ENCODE measurements around the gene PDHA2.
"Not testable (repeated sequence)": the region's sequence is repeated elsewhere in the genome, so short reads cannot be mapped to it uniquely, and the experiment has no call there.

Gene PDHA2

DNA sequence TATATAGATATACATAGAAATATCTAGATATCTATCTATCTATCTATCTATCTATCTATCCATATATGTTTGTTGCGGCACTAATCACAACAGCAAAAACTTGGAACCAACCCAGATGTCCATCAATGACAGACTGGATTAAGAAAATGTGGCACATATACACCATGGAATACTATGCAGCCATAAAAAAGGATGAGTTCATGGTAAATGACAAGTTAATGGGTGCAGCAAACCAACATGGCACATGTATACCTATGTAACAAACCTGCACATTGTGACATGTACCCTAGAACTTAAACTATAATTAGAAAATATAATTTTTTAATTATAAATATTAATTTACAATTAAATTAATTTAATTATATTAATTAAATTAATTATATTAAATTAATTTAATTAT is 29.5 kb downstream of the PDHA2 start:
- not testable (repeated sequence) for H2AFZ ChIP-seq (ENCODE audit: low read depth, low read length)

DNA sequence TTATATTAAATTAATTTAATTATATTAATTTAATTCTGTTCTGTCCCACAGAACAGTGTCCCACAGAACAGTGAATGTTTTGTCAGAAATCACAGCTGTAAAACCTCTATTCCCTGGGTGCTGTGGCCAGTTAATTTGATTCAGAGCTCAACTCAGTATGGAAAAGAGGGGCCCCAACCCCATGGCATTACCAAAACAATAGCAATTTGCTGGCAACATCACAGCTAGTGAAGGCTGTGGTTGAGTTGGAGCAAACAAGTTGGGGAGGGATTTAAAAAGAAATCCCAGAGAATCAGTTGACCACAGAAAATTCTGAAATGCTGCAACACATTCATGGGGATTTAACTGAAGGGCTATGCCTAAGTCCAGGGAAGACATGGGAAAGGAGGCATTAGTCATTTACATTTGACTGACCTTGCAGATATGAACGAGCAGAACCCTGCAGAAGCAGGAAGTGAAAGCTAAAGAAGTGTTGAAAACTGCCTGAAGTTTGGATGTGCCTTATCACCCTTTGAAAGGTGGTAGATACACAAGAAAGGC is 30.1 kb downstream of the PDHA2 start:
- Histone ChIP-seq H3K27me3 (ENCODE audit: insufficient read depth, low read length) (no peaks in the 10 kb centered on the region), H3K4me1 (ENCODE audit: insufficient read depth, low read length) (no peaks in the 10 kb centered on the region), H3K4me3 (ENCODE audit: low read length) (no peak overlapping the region), H3K9me3 (ENCODE audit: low read length) (peaks cover 2% of the 10 kb centered on the region), H2AFZ (ENCODE audit: low read depth, low read length) (no peak overlapping the region), H3K36me3 (ENCODE audit: insufficient read depth, low read length) (no peaks in the 10 kb centered on the region)

More for the DNA sequence above, 29.5 kb downstream of the PDHA2 start:
- H3K27me3 ChIP-seq (ENCODE audit: insufficient read depth, low read length); H3K9me3 ChIP-seq (ENCODE audit: low read length); H3K36me3 ChIP-seq (ENCODE audit: insufficient read depth, low read length); H3K4me3 ChIP-seq (ENCODE audit: low read length); H3K4me1 ChIP-seq (ENCODE audit: insufficient read depth, low read length): not testable (repeated sequence)

DNA sequence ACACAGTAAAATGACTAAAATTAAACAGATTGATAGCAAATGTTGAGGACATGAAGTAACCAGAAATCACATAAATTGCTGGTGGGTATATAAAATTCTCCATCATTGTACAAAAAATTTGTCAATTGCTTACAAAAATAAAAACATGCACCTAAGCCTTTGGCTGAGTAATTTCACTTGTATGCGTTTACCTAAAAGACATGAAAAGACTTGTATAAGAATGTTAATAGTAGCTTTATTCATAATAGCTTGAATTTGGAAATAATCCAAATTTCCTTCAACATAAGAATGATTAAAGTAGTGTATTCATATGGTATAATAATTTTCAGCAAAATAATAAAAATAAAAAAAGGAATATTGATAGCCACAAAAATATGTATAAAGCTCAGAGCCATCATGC is 37.7 kb downstream of the PDHA2 start:
- no peaks in the 10 kb centered on the region for H3K4me1 ChIP-seq (ENCODE audit: insufficient read depth, low read length)
- H3K4me3 ChIP-seq (ENCODE audit: low read length), result no peak overlapping the region
- H3K9me3 ChIP-seq (ENCODE audit: low read length), result no peaks in the 10 kb centered on the region
- H3K36me3 ChIP-seq (ENCODE audit: insufficient read depth, low read length), result no peaks in the 10 kb centered on the region
- H2AFZ ChIP-seq (ENCODE audit: low read depth, low read length), result no peak overlapping the region
- H3K27me3 ChIP-seq (ENCODE audit: insufficient read depth, low read length), result no peaks in the 10 kb centered on the region

DNA sequence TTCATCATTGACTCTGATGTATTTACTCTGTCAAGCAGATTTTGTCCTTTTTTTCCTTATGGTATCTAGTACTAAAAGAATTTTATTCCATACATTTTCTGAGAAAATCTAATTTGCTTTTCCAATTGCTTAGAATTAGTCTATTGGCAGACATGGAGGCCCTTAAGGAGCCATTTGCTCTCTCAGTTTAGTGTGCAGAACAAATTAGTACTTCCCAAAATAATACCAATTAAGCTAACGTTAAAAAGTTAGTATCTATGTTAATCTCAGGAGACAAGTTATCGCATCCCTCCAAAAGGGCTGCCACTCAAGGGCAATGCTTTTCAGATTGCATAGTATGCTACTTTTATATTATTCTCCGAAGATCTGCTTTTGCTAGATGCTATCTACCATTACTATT is 47.7 kb downstream of the PDHA2 start:
- Histone ChIP-seq H3K4me3 (ENCODE audit: low read length) (no peak overlapping the region), H3K27me3 (ENCODE audit: insufficient read depth, low read length) (no peaks in the 10 kb centered on the region), H3K4me1 (ENCODE audit: insufficient read depth, low read length) (no peaks in the 10 kb centered on the region), H3K36me3 (ENCODE audit: insufficient read depth, low read length) (no peaks in the 10 kb centered on the region), H2AFZ (ENCODE audit: low read depth, low read length) (no peak overlapping the region), H3K9me3 (ENCODE audit: low read length) (no peaks in the 10 kb centered on the region)

DNA sequence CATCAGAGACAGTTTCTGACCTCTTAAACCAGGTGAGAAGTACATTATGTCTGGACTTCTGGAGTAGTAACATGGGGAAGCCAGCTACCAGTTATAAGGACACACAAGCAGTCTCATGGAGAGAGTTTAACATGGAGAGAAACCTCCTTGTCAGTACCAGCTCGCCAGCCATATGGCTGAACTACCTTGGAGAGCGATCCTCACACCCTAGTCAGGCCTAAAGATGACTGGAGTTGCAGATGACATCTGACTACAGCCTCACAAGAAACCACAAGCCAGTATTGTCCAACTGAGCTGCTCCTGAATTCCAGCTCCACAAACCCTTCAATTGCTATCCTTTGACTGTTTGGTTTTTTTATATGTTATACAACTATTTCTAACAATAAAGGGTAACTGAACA is 49.8 kb downstream of the PDHA2 start:
- Histone ChIP-seq H3K4me1 (ENCODE audit: insufficient read depth, low read length) (no peaks in the 10 kb centered on the region), H2AFZ (ENCODE audit: low read depth, low read length) (no peak overlapping the region), H3K36me3 (ENCODE audit: insufficient read depth, low read length) (no peaks in the 10 kb centered on the region), H3K27me3 (ENCODE audit: insufficient read depth, low read length) (no peaks in the 10 kb centered on the region), H3K4me3 (ENCODE audit: low read length) (no peak overlapping the region), H3K9me3 (ENCODE audit: low read length) (no peaks in the 10 kb centered on the region)
